ENCODE results near the gene TULP3.

Gene TULP3

DNA sequence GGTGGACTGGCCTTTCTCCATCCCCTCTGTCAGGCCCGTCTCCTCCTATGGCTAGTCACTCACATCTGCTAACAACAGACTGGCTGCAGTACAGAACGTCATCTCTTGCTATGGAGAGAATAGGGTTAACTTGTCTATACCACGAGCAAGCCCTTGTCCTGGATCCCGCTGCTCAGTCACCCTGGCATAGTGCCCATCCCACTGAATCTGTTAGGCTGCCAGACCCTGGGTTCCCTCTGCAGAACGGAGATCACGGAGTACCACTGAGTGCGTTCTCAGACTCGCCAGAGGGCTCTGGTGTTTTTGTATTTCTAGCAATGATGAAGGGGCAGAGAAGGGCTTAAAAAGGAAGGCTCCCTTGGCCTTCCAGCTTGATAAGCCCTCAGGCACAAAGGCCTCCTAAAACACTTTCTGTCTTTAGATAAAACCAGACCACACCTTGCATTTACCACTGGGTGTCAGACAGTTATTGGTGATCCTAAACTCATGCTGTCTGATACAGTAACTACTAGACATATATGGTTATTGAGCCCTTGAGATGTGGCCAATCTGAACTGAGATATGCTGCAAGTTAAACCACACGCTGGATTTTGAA lies 49.5 kb upstream of the TULP3 start (continued):
- TF ChIP-seq ZNF155 (tag by site-specific recombination; IDR thresholded peaks at IDR 0.05) (no peak), TCF7L2 (IDR thresholded peaks at IDR 0.05; ENCODE audit: borderline replicate concordance, low read depth, low read length) (no peak)

DNA sequence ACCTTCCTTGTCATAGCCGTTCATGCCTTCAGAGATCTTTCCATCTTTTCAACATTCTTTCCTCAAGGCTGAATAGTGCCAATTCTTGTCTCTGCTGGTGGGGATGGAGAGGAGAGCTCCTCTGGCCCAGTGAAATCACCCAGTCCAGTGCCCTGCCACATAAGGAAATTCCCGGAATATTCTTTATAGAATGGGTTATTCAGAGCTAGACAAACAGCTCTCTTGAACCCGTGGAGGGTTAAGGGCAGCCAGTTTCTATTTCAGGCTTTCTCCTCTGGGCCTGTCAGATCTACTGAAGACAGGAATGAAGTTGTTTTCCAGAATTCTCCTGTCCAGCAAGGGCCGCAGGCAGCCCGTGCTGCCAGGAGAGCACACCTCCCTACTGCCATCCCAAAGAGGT lies 47.7 kb upstream of the TULP3 start:
- ChIA-PET CTCF (interaction anchor here (0.7 to 1.5 kb wide), 2 partner anchors 9 to 20 kb away, joined by 3 to 5 read pairs; no protein-coding TSS in a partner anchor), POLR2A (interaction anchor here (1.0 kb wide), 1 partner anchor 12 kb away, joined by 3 read pairs; no protein-coding TSS in a partner anchor)
- no peaks in the 10 kb centered on the region for H3K9me3 ChIP-seq (ENCODE audit: control insufficient read depth, insufficient read depth, low read depth, low read length)
- no peaks in the 10 kb centered on the region for H3K4me1 ChIP-seq (ENCODE audit: control insufficient read depth, insufficient read depth, low read length)
- TF ChIP-seq, protein P1, sequence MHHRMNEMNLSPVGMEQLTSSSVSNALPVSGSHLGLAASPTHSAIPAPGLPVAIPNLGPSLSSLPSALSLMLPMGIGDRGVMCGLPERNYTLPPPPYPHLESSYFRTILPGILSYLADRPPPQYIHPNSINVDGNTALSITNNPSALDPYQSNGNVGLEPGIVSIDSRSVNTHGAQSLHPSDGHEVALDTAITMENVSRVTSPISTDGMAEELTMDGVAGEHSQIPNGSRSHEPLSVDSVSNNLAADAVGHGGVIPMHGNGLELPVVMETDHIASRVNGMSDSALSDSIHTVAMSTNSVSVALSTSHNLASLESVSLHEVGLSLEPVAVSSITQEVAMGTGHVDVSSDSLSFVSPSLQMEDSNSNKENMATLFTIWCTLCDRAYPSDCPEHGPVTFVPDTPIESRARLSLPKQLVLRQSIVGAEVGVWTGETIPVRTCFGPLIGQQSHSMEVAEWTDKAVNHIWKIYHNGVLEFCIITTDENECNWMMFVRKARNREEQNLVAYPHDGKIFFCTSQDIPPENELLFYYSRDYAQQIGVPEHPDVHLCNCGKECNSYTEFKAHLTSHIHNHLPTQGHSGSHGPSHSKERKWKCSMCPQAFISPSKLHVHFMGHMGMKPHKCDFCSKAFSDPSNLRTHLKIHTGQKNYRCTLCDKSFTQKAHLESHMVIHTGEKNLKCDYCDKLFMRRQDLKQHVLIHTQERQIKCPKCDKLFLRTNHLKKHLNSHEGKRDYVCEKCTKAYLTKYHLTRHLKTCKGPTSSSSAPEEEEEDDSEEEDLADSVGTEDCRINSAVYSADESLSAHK (tag by site-specific recombination; IDR thresholded peaks at IDR 0.05) = no peak
- no peak for TF ChIP-seq GLIS1 (tag by site-specific recombination; IDR thresholded peaks at IDR 0.05)
- no peak for TF ChIP-seq ZNF501 (tag by site-specific recombination; IDR thresholded peaks at IDR 0.05)
- TF ChIP-seq ZNF426 (tag by site-specific recombination; IDR thresholded peaks at IDR 0.05) = no peak
- no peak for TF ChIP-seq ZNF670 (tag by site-specific recombination; IDR thresholded peaks at IDR 0.05; ENCODE audit: low read depth)
- TF ChIP-seq, protein P2, sequence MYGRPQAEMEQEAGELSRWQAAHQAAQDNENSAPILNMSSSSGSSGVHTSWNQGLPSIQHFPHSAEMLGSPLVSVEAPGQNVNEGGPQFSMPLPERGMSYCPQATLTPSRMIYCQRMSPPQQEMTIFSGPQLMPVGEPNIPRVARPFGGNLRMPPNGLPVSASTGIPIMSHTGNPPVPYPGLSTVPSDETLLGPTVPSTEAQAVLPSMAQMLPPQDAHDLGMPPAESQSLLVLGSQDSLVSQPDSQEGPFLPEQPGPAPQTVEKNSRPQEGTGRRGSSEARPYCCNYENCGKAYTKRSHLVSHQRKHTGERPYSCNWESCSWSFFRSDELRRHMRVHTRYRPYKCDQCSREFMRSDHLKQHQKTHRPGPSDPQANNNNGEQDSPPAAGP (tag by site-specific recombination; IDR thresholded peaks at IDR 0.05) = no peak
- no peak for TF ChIP-seq ZNF341 (tag by site-specific recombination; IDR thresholded peaks at IDR 0.05; ENCODE audit: low read depth)
- no peak for TF ChIP-seq ZNF555 (tag by site-specific recombination; conservative IDR thresholded peaks at IDR 0.05)
- TF ChIP-seq ZFP69B (tag by site-specific recombination; IDR thresholded peaks at IDR 0.05) = no peak
- no peak for TF ChIP-seq MEIS1 (CRISPR knock-in tag; IDR thresholded peaks at IDR 0.05; ENCODE audit: borderline replicate concordance)
- no peak for TF ChIP-seq ZNF404 (tag by site-specific recombination; IDR thresholded peaks at IDR 0.05)
- no peak for TF ChIP-seq SP7 (tag by site-specific recombination; IDR thresholded peaks at IDR 0.05)
- peaks cover 0 to 9% of the 10 kb centered on the region in 2 experiments; a peak in 2 of 3 replicates for H3K36me3 ChIP-seq (ENCODE audit: control insufficient read depth in 2 of 2, insufficient read depth in 1 of 2, low read length in 2 of 2)
- H3K4me3 ChIP-seq (ENCODE audit: low read depth, low read length) = no peak overlapping the region
- H3K27ac ChIP-seq (ENCODE audit: extremely low read depth, low read depth, low read length) = no peak overlapping the region

DNA sequence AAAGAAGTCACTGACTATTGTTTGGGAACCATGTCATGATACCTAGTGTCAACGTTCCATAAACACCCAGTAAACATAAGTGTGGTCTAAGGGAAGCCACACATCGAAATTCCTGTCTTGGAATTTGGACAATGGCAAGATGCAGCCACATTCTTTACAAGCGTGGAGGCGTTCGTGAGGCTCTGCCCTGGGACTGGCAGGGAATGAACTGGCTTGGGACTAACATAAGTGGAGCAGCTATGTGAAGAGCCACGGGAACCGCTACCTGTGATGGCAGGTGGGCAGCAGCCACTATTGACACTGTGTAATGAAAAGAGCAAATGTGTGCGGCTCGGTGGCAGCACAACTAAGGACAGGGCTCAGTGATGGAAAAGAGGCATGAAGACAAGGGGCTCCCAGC lies 45.9 kb upstream of the TULP3 start:
- CTCF ChIA-PET = interaction anchor here (0.6 to 3.3 kb wide), 15 partner anchors 9 to 289 kb away, joined by 3 to 20 read pairs (median 4); partner anchors contain the start of genes NRIP2 and TEX52
- TF ChIP-seq ZNF292 (tag by site-specific recombination; IDR thresholded peaks at IDR 0.05; ENCODE audit: borderline replicate concordance, low read depth) (no peak), ZNF16 (tag by site-specific recombination; IDR thresholded peaks at IDR 0.05; ENCODE audit: low read depth) (no peak), ZNF707 (tag by site-specific recombination; IDR thresholded peaks at IDR 0.05) (no peak), ZSCAN16 (tag by site-specific recombination; IDR thresholded peaks at IDR 0.05) (no peak), ZNF157 (tag by site-specific recombination; IDR thresholded peaks at IDR 0.05) (no peak), ZNF302 (tag by site-specific recombination; IDR thresholded peaks at IDR 0.05; ENCODE audit: low read depth) (no peak)
- TF ChIP-seq, protein P3, sequence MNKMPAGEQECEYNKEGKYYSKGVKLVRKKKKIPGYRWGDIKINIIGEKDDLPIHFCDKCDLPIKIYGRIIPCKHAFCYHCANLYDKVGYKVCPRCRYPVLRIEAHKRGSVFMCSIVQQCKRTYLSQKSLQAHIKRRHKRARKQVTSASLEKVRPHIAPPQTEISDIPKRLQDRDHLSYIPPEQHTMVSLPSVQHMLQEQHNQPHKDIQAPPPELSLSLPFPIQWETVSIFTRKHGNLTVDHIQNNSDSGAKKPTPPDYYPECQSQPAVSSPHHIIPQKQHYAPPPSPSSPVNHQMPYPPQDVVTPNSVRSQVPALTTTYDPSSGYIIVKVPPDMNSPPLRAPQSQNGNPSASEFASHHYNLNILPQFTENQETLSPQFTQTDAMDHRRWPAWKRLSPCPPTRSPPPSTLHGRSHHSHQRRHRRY (tag by site-specific recombination; IDR thresholded peaks at IDR 0.05) = no peak
- TF ChIP-seq, protein P4, sequence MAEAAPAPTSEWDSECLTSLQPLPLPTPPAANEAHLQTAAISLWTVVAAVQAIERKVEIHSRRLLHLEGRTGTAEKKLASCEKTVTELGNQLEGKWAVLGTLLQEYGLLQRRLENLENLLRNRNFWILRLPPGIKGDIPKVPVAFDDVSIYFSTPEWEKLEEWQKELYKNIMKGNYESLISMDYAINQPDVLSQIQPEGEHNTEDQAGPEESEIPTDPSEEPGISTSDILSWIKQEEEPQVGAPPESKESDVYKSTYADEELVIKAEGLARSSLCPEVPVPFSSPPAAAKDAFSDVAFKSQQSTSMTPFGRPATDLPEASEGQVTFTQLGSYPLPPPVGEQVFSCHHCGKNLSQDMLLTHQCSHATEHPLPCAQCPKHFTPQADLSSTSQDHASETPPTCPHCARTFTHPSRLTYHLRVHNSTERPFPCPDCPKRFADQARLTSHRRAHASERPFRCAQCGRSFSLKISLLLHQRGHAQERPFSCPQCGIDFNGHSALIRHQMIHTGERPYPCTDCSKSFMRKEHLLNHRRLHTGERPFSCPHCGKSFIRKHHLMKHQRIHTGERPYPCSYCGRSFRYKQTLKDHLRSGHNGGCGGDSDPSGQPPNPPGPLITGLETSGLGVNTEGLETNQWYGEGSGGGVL (tag by site-specific recombination; IDR thresholded peaks at IDR 0.05) = no peak
- TF ChIP-seq, protein P5, sequence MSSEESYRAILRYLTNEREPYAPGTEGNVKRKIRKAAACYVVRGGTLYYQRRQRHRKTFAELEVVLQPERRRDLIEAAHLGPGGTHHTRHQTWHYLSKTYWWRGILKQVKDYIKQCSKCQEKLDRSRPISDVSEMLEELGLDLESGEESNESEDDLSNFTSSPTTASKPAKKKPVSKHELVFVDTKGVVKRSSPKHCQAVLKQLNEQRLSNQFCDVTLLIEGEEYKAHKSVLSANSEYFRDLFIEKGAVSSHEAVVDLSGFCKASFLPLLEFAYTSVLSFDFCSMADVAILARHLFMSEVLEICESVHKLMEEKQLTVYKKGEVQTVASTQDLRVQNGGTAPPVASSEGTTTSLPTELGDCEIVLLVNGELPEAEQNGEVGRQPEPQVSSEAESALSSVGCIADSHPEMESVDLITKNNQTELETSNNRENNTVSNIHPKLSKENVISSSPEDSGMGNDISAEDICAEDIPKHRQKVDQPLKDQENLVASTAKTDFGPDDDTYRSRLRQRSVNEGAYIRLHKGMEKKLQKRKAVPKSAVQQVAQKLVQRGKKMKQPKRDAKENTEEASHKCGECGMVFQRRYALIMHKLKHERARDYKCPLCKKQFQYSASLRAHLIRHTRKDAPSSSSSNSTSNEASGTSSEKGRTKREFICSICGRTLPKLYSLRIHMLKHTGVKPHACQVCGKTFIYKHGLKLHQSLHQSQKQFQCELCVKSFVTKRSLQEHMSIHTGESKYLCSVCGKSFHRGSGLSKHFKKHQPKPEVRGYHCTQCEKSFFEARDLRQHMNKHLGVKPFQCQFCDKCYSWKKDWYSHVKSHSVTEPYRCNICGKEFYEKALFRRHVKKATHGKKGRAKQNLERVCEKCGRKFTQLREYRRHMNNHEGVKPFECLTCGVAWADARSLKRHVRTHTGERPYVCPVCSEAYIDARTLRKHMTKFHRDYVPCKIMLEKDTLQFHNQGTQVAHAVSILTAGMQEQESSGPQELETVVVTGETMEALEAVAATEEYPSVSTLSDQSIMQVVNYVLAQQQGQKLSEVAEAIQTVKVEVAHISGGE (tag by site-specific recombination; conservative IDR thresholded peaks at IDR 0.05; ENCODE audit: low read depth) = no peak

More for the DNA sequence above, 45.9 kb upstream of the TULP3 start:
- H3K4me3 ChIP-seq (ENCODE audit: low read depth, low read length) = no peak overlapping the region
- peaks cover 0 to 5% of the 10 kb centered on the region in 2 experiments; a peak in 2 of 3 replicates for H3K36me3 ChIP-seq (ENCODE audit: control insufficient read depth in 2 of 2, insufficient read depth in 1 of 2, low read length in 2 of 2)
- no peaks in the 10 kb centered on the region for H3K4me1 ChIP-seq (ENCODE audit: control insufficient read depth, insufficient read depth, low read length)
- POLR2A ChIA-PET = interaction anchor here (0.6 to 1.5 kb wide), 2 partner anchors 10 to 42 kb away, joined by 6 to 7 read pairs; no protein-coding TSS in a partner anchor
- no peaks in the 10 kb centered on the region for H3K9me3 ChIP-seq (ENCODE audit: control insufficient read depth, insufficient read depth, low read depth, low read length)
- H3K27ac ChIP-seq (ENCODE audit: extremely low read depth, low read depth, low read length) = no peak overlapping the region
